HEK293 (cell line): Measurements from ENCODE around the gene STIP1.

Source experiments
- GLI4 ChIP-seq: fragments of 450-650 bp; formaldehyde crosslinking; IDR thresholded peaks from 2 replicates; pipeline ENCODE4 v1.5.1; 2016; ENCODE audit warnings: missing biosample characterization, missing genetic modification characterization
- KLF1 ChIP-seq: fragments of 450-650 bp; formaldehyde crosslinking; IDR thresholded peaks from 2 replicates; pipeline ENCODE4 v1.5.1; 2016; ENCODE audit warnings: missing biosample characterization, missing genetic modification characterization
- KLF16 ChIP-seq: fragments of 450-650 bp; formaldehyde crosslinking; IDR thresholded peaks from 2 replicates; pipeline ENCODE4 v1.5.1; 2017; ENCODE audit warnings: missing biosample characterization, missing genetic modification characterization
- PRDM1 ChIP-seq: fragments of 450-650 bp; formaldehyde crosslinking; IDR thresholded peaks from 2 replicates; pipeline ENCODE4; 2016; ENCODE audit warnings: missing biosample characterization, missing genetic modification characterization
- ZFP3 ChIP-seq: fragments of 450-650 bp; formaldehyde crosslinking; IDR thresholded peaks from 2 replicates; pipeline ENCODE4 v1.5.1; 2016; ENCODE audit warnings: low read depth, missing biosample characterization, missing genetic modification characterization
- ZNF140 ChIP-seq: fragments of 450-650 bp; formaldehyde crosslinking; IDR thresholded peaks from 2 replicates; pipeline ENCODE4 v1.5.1; 2016; ENCODE audit warnings: missing biosample characterization, missing genetic modification characterization
- ZNF341 ChIP-seq: fragments of 450-650 bp; formaldehyde crosslinking; IDR thresholded peaks from 2 replicates; pipeline ENCODE4; 2016; ENCODE audit warnings: low read depth, missing biosample characterization, missing genetic modification characterization
- ZNF449 ChIP-seq: fragments of 450-650 bp; formaldehyde crosslinking; IDR thresholded peaks from 2 replicates; pipeline ENCODE4 v1.5.1; 2017; ENCODE audit warnings: missing biosample characterization, mild to moderate bottlenecking, missing genetic modification characterization, moderate library complexity
- ZNF529 ChIP-seq: fragments of 450-650 bp; formaldehyde crosslinking; IDR thresholded peaks from 2 replicates; pipeline ENCODE4 v1.5.1; 2017; ENCODE audit warnings: missing genetic modification characterization, missing biosample characterization; ENCODE audit not compliant: insufficient replicate concordance
- ZNF585B ChIP-seq: fragments of 450-650 bp; formaldehyde crosslinking; IDR thresholded peaks from 2 replicates; pipeline ENCODE4 v1.5.1; 2016; ENCODE audit warnings: missing biosample characterization, missing genetic modification characterization
- ZNF626 ChIP-seq: fragments of 450-650 bp; sonication (Bioruptor Pico); formaldehyde crosslinking; IDR thresholded peaks from 2 replicates; pipeline ENCODE4 v1.5.1; 2018; ENCODE audit warnings: missing biosample characterization, missing genetic modification characterization, inconsistent platforms
- ZNF776 ChIP-seq: fragments of 450-650 bp; formaldehyde crosslinking; IDR thresholded peaks from 2 replicates; pipeline ENCODE4 v1.5.0; 2017; ENCODE audit warnings: missing biosample characterization, missing genetic modification characterization, borderline replicate concordance
- ZNF791 ChIP-seq: fragments of 450-650 bp; formaldehyde crosslinking; IDR thresholded peaks from 2 replicates; pipeline ENCODE4 v1.5.1; 2016; ENCODE audit warnings: missing biosample characterization, missing genetic modification characterization
- ZNF792 ChIP-seq: fragments of 450-650 bp; formaldehyde crosslinking; IDR thresholded peaks from 2 replicates; pipeline ENCODE4 v1.5.1; 2016; ENCODE audit warnings: missing biosample characterization, missing genetic modification characterization
- ZSCAN16 ChIP-seq: fragments of 450-650 bp; formaldehyde crosslinking; IDR thresholded peaks from 2 replicates; pipeline ENCODE4 v1.5.1; 2016; ENCODE audit warnings: missing biosample characterization, missing genetic modification characterization
- ZSCAN5A ChIP-seq: fragments of 450-650 bp; formaldehyde crosslinking; IDR thresholded peaks from 2 replicates; pipeline ENCODE4 v1.5.1; 2016; ENCODE audit warnings: missing biosample characterization, missing genetic modification characterization
- TF ChIP-seq, protein P1 (sequence below): fragments of 450-650 bp; formaldehyde crosslinking; IDR thresholded peaks from 2 replicates; pipeline ENCODE4 v1.5.1; 2016; ENCODE audit warnings: missing biosample characterization, missing genetic modification characterization, borderline replicate concordance
- TF ChIP-seq, protein P2 (sequence below): fragments of 450-650 bp; formaldehyde crosslinking; IDR thresholded peaks from 2 replicates; pipeline ENCODE4 v1.5.1; 2017; ENCODE audit warnings: missing biosample characterization, missing genetic modification characterization
- TF ChIP-seq, protein P3 (sequence below): fragments of 450-650 bp; formaldehyde crosslinking; conservative IDR thresholded peaks from 2 replicates; pipeline ENCODE4 v1.5.1; 2016; ENCODE audit warnings: low read depth, missing biosample characterization, missing genetic modification characterization
- TF ChIP-seq, protein P4 (sequence below): fragments of 450-650 bp; formaldehyde crosslinking; IDR thresholded peaks from 2 replicates; pipeline ENCODE4 v1.5.1; 2016; ENCODE audit warnings: missing biosample characterization, missing genetic modification characterization
- TF ChIP-seq, protein P5 (sequence below): fragments of 450-650 bp; formaldehyde crosslinking; IDR thresholded peaks from 2 replicates; pipeline ENCODE4 v1.5.1; 2016; ENCODE audit warnings: missing biosample characterization, missing genetic modification characterization, borderline replicate concordance

Gene STIP1

DNA sequence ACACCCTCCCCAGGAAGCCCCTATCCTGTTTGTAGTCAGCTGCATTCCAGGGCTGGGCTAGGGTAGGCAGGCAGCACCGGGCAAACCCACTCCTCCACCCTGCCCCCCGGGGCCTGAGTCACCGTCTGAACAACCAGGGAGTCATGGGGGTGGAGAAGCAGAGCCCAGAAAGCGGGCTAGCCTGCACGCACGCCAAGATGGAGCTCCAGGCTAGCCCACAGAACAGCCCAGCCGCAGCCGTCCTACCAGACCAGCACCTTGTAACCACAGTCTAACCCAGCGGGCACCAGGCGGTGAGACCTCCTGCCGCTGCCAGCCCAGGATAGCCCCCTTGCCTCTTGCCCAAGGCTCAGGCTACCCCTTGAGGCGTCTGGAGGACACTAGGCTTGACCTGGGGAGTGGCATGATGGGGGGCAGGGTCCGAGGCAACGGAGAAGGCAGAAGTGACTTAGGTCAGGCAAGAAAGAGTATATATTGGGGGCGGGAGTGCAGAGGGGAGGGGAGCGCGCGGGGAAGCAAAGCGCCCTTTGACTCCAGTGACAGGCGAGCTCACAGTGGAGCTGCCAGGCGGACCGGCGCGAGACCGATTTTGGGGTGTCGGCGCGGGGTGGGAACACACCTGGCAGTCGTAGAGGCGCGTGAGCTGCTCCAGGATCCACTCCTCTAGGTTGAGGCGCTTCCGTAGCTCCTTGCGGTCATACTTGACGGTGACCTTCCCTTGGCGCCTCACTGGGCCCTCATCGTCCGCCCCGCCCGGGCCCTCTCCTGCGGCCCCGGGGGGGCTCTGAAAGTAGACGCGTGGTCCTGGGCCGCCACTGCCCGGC, 60.0 kb downstream of the STIP1 start (continued):
- TF ChIP-seq, protein P1, sequence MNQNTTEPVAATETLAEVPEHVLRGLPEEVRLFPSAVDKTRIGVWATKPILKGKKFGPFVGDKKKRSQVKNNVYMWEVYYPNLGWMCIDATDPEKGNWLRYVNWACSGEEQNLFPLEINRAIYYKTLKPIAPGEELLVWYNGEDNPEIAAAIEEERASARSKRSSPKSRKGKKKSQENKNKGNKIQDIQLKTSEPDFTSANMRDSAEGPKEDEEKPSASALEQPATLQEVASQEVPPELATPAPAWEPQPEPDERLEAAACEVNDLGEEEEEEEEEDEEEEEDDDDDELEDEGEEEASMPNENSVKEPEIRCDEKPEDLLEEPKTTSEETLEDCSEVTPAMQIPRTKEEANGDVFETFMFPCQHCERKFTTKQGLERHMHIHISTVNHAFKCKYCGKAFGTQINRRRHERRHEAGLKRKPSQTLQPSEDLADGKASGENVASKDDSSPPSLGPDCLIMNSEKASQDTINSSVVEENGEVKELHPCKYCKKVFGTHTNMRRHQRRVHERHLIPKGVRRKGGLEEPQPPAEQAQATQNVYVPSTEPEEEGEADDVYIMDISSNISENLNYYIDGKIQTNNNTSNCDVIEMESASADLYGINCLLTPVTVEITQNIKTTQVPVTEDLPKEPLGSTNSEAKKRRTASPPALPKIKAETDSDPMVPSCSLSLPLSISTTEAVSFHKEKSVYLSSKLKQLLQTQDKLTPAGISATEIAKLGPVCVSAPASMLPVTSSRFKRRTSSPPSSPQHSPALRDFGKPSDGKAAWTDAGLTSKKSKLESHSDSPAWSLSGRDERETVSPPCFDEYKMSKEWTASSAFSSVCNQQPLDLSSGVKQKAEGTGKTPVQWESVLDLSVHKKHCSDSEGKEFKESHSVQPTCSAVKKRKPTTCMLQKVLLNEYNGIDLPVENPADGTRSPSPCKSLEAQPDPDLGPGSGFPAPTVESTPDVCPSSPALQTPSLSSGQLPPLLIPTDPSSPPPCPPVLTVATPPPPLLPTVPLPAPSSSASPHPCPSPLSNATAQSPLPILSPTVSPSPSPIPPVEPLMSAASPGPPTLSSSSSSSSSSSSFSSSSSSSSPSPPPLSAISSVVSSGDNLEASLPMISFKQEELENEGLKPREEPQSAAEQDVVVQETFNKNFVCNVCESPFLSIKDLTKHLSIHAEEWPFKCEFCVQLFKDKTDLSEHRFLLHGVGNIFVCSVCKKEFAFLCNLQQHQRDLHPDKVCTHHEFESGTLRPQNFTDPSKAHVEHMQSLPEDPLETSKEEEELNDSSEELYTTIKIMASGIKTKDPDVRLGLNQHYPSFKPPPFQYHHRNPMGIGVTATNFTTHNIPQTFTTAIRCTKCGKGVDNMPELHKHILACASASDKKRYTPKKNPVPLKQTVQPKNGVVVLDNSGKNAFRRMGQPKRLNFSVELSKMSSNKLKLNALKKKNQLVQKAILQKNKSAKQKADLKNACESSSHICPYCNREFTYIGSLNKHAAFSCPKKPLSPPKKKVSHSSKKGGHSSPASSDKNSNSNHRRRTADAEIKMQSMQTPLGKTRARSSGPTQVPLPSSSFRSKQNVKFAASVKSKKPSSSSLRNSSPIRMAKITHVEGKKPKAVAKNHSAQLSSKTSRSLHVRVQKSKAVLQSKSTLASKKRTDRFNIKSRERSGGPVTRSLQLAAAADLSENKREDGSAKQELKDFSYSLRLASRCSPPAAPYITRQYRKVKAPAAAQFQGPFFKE = no peak
- no peak for TF ChIP-seq ZNF626 (tag by site-specific recombination)
- TF ChIP-seq, protein P2, sequence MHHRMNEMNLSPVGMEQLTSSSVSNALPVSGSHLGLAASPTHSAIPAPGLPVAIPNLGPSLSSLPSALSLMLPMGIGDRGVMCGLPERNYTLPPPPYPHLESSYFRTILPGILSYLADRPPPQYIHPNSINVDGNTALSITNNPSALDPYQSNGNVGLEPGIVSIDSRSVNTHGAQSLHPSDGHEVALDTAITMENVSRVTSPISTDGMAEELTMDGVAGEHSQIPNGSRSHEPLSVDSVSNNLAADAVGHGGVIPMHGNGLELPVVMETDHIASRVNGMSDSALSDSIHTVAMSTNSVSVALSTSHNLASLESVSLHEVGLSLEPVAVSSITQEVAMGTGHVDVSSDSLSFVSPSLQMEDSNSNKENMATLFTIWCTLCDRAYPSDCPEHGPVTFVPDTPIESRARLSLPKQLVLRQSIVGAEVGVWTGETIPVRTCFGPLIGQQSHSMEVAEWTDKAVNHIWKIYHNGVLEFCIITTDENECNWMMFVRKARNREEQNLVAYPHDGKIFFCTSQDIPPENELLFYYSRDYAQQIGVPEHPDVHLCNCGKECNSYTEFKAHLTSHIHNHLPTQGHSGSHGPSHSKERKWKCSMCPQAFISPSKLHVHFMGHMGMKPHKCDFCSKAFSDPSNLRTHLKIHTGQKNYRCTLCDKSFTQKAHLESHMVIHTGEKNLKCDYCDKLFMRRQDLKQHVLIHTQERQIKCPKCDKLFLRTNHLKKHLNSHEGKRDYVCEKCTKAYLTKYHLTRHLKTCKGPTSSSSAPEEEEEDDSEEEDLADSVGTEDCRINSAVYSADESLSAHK (tag by site-specific recombination) = no peak
- peak; percentile 80 for TF ChIP-seq ZNF341
- no peak for TF ChIP-seq ZNF449
- TF ChIP-seq KLF16 = peak; percentile 17; the same call in 1 of the 2 replicates
- TF ChIP-seq, protein P3, sequence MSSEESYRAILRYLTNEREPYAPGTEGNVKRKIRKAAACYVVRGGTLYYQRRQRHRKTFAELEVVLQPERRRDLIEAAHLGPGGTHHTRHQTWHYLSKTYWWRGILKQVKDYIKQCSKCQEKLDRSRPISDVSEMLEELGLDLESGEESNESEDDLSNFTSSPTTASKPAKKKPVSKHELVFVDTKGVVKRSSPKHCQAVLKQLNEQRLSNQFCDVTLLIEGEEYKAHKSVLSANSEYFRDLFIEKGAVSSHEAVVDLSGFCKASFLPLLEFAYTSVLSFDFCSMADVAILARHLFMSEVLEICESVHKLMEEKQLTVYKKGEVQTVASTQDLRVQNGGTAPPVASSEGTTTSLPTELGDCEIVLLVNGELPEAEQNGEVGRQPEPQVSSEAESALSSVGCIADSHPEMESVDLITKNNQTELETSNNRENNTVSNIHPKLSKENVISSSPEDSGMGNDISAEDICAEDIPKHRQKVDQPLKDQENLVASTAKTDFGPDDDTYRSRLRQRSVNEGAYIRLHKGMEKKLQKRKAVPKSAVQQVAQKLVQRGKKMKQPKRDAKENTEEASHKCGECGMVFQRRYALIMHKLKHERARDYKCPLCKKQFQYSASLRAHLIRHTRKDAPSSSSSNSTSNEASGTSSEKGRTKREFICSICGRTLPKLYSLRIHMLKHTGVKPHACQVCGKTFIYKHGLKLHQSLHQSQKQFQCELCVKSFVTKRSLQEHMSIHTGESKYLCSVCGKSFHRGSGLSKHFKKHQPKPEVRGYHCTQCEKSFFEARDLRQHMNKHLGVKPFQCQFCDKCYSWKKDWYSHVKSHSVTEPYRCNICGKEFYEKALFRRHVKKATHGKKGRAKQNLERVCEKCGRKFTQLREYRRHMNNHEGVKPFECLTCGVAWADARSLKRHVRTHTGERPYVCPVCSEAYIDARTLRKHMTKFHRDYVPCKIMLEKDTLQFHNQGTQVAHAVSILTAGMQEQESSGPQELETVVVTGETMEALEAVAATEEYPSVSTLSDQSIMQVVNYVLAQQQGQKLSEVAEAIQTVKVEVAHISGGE = no peak
- no peak for TF ChIP-seq ZNF776 (tag by site-specific recombination)
- TF ChIP-seq, protein P4, sequence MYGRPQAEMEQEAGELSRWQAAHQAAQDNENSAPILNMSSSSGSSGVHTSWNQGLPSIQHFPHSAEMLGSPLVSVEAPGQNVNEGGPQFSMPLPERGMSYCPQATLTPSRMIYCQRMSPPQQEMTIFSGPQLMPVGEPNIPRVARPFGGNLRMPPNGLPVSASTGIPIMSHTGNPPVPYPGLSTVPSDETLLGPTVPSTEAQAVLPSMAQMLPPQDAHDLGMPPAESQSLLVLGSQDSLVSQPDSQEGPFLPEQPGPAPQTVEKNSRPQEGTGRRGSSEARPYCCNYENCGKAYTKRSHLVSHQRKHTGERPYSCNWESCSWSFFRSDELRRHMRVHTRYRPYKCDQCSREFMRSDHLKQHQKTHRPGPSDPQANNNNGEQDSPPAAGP (tag by site-specific recombination) = peak; percentile 85
- no peak for TF ChIP-seq PRDM1 (tag by site-specific recombination)
- no peak for TF ChIP-seq GLI4 (tag by site-specific recombination)
- no peak for TF ChIP-seq ZNF585B
- no peak for TF ChIP-seq ZNF792 (tag by site-specific recombination)
- no peak for TF ChIP-seq ZFP3 (tag by site-specific recombination)
- TF ChIP-seq, protein P5, sequence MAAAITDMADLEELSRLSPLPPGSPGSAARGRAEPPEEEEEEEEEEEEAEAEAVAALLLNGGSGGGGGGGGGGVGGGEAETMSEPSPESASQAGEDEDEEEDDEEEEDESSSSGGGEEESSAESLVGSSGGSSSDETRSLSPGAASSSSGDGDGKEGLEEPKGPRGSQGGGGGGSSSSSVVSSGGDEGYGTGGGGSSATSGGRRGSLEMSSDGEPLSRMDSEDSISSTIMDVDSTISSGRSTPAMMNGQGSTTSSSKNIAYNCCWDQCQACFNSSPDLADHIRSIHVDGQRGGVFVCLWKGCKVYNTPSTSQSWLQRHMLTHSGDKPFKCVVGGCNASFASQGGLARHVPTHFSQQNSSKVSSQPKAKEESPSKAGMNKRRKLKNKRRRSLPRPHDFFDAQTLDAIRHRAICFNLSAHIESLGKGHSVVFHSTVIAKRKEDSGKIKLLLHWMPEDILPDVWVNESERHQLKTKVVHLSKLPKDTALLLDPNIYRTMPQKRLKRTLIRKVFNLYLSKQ (tag by site-specific recombination) = no peak
- no peak for TF ChIP-seq ZNF791
- no peak for TF ChIP-seq ZSCAN16 (tag by site-specific recombination)
- TF ChIP-seq ZSCAN5A (tag by site-specific recombination) = peak; percentile 98; the same call in 1 of the 2 replicates
- peak; percentile 99 for TF ChIP-seq KLF1 (tag by site-specific recombination)
- no peak for TF ChIP-seq ZNF140 (tag by site-specific recombination)
- TF ChIP-seq ZNF529 (tag by site-specific recombination) = no peak
